ENCODE data around the gene CORO7.

CORO7 gene

GRCh38 chr16:4431023-4431422, 14.6 kb upstream of the CORO7 start:
- no peaks in the 10 kb centered on the region for H3K27me3 ChIP-seq (ENCODE audit: control insufficient read depth, low read length)
- peaks cover 88% of the 10 kb centered on the region for H3K79me2 ChIP-seq (ENCODE audit: control insufficient read depth, low read length)
- peaks cover 88% of the 10 kb centered on the region for H3K36me3 ChIP-seq (ENCODE audit: control insufficient read depth, low read length)
- H3K9me3 ChIP-seq (ENCODE audit: control insufficient read depth, insufficient read depth, low read length) = no peaks in the 10 kb centered on the region
- TF ChIP-seq EZH2phosphoT487 (IDR thresholded peaks at IDR 0.05; ENCODE audit: borderline replicate concordance, low read length) (no peak), CTCF (IDR thresholded peaks at IDR 0.05; ENCODE audit: low read depth, low read length, poor library complexity, severe bottlenecking) (no peak)
- 0 out of 2 replicates have a peak, but pooled peaks cover 3% of the 10 kb centered on the region for H3F3A ChIP-seq (ENCODE audit: control insufficient read depth, insufficient read depth)
- H3K4me1 ChIP-seq (ENCODE audit: control insufficient read depth, low read length) = peaks cover 14% of the 10 kb centered on the region
- no peak overlapping the region for H3K4me2 ChIP-seq (ENCODE audit: low read length)
- H3K9me2 ChIP-seq (replicated peaks; ENCODE audit: control insufficient read depth, low read length) = no peaks in the 10 kb centered on the region
- no peak overlapping the region for H3K27ac ChIP-seq (ENCODE audit: low read depth, low read length)
- peaks cover 26% of the 10 kb centered on the region; the same call in 1 of the 2 replicates for H4K20me1 ChIP-seq (ENCODE audit: control insufficient read depth, insufficient read depth, low read depth, low read length)
- no peak overlapping the region for H3K4me3 ChIP-seq (ENCODE audit: low read length)

GRCh38 chr16:4428500-4428899, 12.1 kb upstream of the CORO7 start:
- Histone ChIP-seq H3K79me2 (ENCODE audit: control insufficient read depth, low read length) (peaks cover 75% of the 10 kb centered on the region), H3K9me3 (ENCODE audit: control insufficient read depth, insufficient read depth, low read length) (no peaks in the 10 kb centered on the region), H4K20me1 (ENCODE audit: control insufficient read depth, insufficient read depth, low read depth, low read length) (peaks cover 26% of the 10 kb centered on the region; the same call in 1 of the 2 replicates), H3K27me3 (ENCODE audit: control insufficient read depth, low read length) (no peaks in the 10 kb centered on the region), H3K4me3 (ENCODE audit: low read length) (no peak overlapping the region), H3F3A (ENCODE audit: control insufficient read depth, insufficient read depth) (0 out of 2 replicates have a peak, but pooled peaks cover 3% of the 10 kb centered on the region), H3K4me2 (ENCODE audit: low read length) (no peak overlapping the region), H3K4me1 (ENCODE audit: control insufficient read depth, low read length) (peaks cover 21% of the 10 kb centered on the region), H3K36me3 (ENCODE audit: control insufficient read depth, low read length) (peaks cover 66% of the 10 kb centered on the region), H3K27ac (ENCODE audit: low read depth, low read length) (no peak overlapping the region), H3K9me2 (replicated peaks; ENCODE audit: control insufficient read depth, low read length) (no peaks in the 10 kb centered on the region)
- TF ChIP-seq EZH2phosphoT487 (IDR thresholded peaks at IDR 0.05; ENCODE audit: borderline replicate concordance, low read length) (no peak), CTCF (IDR thresholded peaks at IDR 0.05; ENCODE audit: low read depth, low read length, poor library complexity, severe bottlenecking) (no peak)

DNA sequence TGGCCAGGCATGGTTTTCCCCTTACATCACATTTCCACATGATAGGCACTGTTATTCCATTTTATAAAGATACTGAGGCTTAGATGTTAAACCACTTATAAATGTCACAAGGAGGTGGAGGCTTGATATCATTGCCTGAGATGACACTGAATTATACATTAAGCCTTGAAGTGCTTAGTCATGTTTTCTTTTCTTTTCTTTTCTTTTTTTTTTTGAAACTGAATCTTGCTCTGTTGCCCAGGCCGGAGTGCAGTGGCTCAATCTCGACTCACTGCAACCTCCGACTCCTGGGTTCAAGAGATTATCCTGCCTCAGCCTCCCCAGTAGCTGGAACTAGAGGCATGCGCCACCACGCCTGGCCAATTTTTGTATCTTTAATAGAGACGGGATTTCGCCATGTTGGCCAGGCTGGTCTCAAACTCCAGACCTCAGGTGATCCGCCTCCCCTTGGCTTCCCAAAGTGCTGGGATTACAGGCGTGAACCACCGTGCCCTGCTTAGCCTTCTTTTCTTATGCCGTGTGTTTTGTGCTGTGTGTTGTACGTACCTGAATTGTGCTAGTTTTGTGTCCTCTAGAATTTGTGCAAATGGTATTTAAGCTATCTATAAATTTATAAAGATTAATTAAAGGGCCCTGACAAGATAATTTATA, 10.5 kb upstream of the CORO7 start:
- Histone ChIP-seq H3F3A (ENCODE audit: control insufficient read depth, insufficient read depth) (no peaks in the 10 kb centered on the region), H3K9me2 (replicated peaks; ENCODE audit: control insufficient read depth, low read length) (no peaks in the 10 kb centered on the region), H3K4me1 (ENCODE audit: control insufficient read depth, low read length) (peaks cover 21% of the 10 kb centered on the region), H3K4me2 (ENCODE audit: low read length) (peak overlapping the region; percentile 92), H3K79me2 (ENCODE audit: control insufficient read depth, low read length) (peaks cover 67% of the 10 kb centered on the region), H3K9me3 (ENCODE audit: control insufficient read depth, insufficient read depth, low read length) (no peaks in the 10 kb centered on the region), H3K27me3 (ENCODE audit: control insufficient read depth, low read length) (no peaks in the 10 kb centered on the region), H3K27ac (ENCODE audit: low read depth, low read length) (peak overlapping the region; percentile 81), H4K20me1 (ENCODE audit: control insufficient read depth, insufficient read depth, low read depth, low read length) (peaks cover 23% of the 10 kb centered on the region; the same call in 1 of the 2 replicates), H3K36me3 (ENCODE audit: control insufficient read depth, low read length) (peaks cover 57% of the 10 kb centered on the region), H3K4me3 (ENCODE audit: low read length) (peak overlapping the region; percentile 97)
- TF ChIP-seq EZH2phosphoT487 (IDR thresholded peaks at IDR 0.05; ENCODE audit: borderline replicate concordance, low read length) (no peak), CTCF (IDR thresholded peaks at IDR 0.05; ENCODE audit: low read depth, low read length, poor library complexity, severe bottlenecking) (no peak)

All from DOHH2 (cell line).